ENCODE measurements around the gene CCDC86. TPM values are rescaled to one million over a fixed set of nuclear protein-coding genes. Genes with fewer than 3 reads are reported as not detected.

The CCDC86 gene
- total RNA-seq, 4 donors from 2014 or later, result 11.5 to 30.5 (median 17.3) TPM

GRCh38 chr11:60831501-60832079 is 10.3 kb upstream of the CCDC86 start:
- no peak for TF ChIP-seq CTCF (IDR thresholded peaks at IDR 0.05; ENCODE audit: low read depth)

- TF ChIP-seq CTCF (IDR thresholded peaks at IDR 0.05; ENCODE audit: low read depth), result no peak
Measured at GRCh38 chr11:60834742-60835533, 7.0 kb upstream of the CCDC86 start.

- TF ChIP-seq CTCF (IDR thresholded peaks at IDR 0.05; ENCODE audit: low read depth), result no peak
Measured at GRCh38 chr11:60835534-60835846, 6.4 kb upstream of the CCDC86 start.

- no peak for TF ChIP-seq CTCF (IDR thresholded peaks at IDR 0.05; ENCODE audit: low read depth)
Measured at GRCh38 chr11:60836866-60837515, 4.9 kb upstream of the CCDC86 start.

- TF ChIP-seq CTCF (IDR thresholded peaks at IDR 0.05; ENCODE audit: low read depth), result no peak
Measured at GRCh38 chr11:60838132-60838531, 3.8 kb upstream of the CCDC86 start.

GRCh38 chr11:60840470-60841430 is 1.2 kb upstream of the CCDC86 start:
- TF ChIP-seq CTCF (IDR thresholded peaks at IDR 0.05; ENCODE audit: low read depth), result no peak

Measured in subcutaneous adipose tissue (tissue), 4 donors.